Stimulated activated naive CD8-positive, alpha-beta T cell treated with anti-CD3 and anti-CD28 coated beads, Interleukin-15, Interleukin-2, amounts not matched to agents 100 U/mL and 50 U/mL, for 24 hours (primary cell): ENCODE measurements around the gene KLF13.

ENCODE experiments used
- ATAC-seq: fragments of 150-1000 bp; cut with Tn5 transposase; one replicate; pipeline ENCODE4 v1.10.0; 2021
- DNase-seq: peaks from one replicate; pipeline ENCODE4 v3.0.0; 2021

KLF13 gene

DNA sequence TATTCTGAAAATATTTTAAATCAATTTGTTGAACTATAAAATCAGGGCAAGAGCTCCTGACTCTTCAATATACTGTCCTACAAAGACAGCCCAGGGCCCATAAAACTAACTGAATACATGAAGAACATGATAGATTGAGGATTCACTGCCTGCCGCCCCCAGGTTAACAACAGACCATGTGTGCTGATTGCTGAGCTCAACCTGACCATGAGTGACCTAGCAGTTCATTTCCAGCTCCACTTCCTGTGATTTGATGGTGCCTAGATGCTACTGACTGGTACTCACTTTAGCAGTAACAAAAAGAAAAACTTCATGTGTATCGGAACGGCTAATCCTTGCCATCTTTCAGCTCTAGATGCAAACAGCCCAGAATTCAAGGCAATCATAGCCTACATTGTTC is 9.6 kb upstream of the KLF13 start:
- DNase-seq: no peak
- ATAC-seq: no peak

DNA sequence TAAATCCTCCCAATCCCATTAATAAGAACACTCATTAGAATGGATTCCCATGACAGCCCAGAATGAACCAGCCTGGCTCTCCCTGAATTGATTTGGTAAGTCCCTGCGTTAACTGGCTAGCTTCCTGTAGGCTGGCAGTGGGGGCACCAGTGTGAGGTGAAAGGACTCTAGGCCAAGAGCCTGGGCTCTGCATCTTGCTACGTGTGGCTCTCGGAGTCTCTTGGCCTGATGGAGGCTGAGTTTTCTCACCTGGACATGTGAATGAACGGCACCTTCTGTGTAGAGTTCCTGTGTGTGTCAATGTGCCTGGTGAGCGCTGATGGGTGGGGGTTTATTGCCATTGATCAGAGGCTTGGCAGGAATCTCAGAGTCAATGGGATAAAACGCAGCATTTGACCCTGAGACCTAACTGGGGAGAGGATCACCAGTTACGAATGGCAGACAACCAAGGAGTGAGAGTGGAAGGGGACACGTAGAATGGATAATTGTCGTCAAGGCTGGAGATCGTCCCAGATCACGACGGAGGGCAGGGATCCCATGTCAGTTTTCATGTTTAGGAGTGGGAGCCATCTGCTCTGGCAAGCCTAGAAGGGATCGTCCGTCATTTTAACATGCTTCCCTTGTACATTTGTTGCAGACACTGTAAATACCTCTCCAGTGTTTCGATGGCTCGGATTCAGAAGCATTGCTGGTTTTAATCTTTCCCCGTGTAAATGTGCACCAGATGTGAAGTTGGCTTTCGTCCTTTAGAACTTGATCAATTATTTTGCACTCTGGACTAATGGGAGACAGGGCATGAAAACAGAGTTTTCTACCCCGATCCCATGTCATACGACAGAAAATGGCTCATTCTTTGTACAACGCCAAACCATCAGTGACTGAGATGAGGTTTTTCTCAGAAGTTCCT is 9.0 kb upstream of the KLF13 start:
- DNase-seq: no peak
- ATAC-seq: no peak

DNA sequence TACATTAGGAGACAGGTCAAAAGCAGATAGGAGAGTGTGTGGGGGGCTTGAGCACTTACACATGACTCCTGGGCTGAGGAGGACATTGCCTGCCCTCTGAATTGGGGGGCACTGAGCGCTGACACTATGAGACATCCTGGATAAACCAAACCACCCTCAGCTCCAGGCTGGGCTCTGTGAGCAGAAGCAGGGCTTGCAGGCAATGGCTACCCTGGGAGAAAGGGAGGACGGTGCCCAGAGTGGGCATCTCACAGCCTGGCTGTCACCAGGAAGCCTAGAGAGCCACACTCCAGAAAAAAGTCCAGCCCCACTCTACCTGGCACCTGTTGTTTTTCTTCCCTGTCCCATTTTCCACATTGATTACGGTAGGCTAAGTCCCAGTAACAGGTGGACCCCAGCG is 8.2 kb upstream of the KLF13 start:
- ATAC-seq (no peak), DNase-seq (no peak)

DNA sequence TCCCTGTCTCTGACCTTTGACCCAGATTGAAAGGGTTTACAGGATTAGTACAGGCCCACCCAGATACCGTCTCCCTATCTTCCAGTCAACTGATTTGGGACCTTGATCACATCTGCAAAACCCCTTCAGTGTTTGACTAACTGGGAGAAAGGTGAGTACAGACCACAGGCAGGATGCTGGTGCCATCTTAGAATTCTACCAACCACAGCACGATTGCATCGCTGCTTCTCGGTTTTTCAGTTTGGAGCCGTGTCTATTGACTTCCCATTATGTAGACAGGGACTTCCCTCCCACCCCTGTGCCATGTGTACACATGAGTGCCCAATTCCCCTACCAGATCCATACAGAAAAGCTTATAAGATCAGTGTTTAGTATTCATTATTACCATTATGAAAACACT is 6.6 kb upstream of the KLF13 start:
- DNase-seq: no peak
- no peak for ATAC-seq

DNA sequence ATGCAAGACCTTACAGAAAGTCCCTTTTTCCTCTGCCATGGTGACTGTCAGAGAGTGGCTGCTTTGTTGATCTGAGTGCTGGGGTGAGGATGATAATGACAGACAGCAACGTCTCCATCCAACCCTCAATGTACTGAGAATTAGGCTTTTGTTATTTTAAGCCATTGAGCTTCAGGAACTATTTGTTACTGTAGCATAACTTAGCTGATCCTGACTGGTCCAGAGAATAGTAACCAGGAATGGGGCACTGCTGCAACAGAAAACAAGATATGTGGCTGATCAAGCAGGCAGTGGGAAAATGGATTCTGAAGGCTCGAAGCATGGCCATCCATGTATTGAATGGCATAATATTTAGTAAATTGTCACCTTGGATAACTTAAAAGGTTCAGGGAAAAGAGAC is 5.2 kb upstream of the KLF13 start:
- no peak for ATAC-seq

DNA sequence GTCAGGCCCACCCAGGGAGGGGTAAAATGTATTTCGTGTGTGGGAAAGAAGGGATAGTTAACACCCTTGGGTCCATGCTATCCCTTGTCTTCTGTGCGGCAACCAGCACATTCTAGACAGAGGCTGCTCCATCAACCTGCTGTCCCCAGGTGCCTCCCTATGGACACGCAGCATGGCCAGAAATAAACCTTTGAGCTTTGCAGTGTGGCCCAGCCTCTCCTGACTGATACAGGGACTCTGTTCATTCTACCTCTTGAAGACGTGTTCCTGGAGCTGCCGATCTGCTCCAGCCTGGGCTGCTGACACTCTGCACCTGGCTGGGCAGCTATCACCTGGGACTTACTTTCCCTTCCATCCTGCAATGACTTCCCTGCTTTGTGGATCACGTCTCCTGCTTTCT is 4.1 kb upstream of the KLF13 start:
- DNase-seq (no peak), ATAC-seq (no peak)

More for the DNA sequence above, 5.2 kb upstream of the KLF13 start:
- no peak for DNase-seq

DNA sequence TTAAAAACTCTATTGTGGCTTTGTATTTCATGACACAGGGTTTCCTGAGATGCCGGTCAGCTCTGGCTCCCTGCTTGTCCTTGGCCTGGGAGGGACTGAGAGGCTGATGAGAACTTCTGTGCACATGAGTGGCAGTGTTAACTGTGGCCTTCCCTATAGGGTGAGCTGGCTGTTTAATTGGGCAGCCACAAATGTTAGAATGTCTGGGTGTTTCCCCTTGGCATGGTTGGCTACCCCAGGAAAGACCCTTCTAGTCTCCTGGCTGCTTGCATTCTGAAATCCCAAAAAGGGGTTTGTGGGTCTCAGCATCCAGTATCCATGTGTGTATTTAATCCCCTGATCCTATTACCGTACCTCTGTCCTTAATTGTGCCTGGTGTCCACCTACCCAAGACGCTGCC is 3.0 kb upstream of the KLF13 start:
- DNase-seq (no peak), ATAC-seq (no peak)

DNA sequence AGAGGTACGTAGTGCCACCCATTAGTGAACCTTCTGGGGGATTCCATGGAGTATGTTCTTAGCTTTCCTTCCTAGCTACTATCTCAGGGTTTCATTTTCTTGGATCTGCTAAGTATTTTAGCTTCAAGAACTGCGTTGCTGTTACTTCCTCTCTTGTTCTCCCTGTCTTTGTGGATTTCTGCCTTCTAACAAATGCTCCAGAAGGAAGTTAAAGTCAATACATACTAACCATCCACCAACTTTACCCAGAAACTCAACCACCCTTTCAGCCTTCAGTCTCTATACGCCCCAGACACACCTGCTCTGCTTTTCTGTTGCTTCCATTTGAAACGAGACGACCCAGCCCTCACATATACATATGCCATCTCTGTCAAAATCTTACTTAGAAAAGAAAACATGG is 2.4 kb upstream of the KLF13 start:
- ATAC-seq: no peak
- DNase-seq: no peak

DNA sequence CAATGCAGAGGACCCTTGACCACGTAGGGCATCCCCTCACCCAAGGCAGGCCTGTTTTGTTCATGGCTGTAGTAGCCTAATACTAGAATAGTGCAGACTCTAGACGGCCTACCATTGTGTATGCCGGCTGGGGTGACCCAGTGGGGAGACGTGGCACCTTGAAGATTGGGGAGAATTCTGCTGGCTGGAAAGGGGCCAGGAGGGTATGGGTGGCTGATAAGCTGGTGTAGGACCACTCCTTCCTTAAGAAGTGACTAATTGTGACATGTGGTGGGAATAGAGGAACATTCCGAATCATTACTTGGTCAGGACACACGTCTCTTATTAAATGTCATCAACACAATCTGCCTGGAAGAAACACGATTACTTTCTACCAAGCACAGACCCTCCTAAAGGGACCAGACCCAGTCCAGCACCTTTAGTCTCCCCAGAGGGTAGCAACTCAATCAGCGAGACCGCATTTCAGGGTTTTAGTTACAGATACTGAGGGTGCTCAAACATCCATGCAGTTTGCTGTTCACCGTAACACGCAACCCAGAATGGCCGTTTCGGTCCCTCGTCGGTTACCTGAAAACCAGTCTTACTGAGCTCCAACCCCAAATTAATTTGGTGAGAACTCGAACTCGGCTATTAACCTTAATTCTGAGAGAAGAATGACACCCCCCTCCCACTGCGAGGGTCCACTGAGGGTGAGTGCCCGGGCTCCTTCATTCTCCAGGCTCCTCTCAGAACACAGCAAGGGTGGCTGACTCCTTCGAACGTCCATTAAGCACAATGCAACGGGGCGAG is 1.6 kb upstream of the KLF13 start:
- DNase-seq (no peak), ATAC-seq (no peak)

DNA sequence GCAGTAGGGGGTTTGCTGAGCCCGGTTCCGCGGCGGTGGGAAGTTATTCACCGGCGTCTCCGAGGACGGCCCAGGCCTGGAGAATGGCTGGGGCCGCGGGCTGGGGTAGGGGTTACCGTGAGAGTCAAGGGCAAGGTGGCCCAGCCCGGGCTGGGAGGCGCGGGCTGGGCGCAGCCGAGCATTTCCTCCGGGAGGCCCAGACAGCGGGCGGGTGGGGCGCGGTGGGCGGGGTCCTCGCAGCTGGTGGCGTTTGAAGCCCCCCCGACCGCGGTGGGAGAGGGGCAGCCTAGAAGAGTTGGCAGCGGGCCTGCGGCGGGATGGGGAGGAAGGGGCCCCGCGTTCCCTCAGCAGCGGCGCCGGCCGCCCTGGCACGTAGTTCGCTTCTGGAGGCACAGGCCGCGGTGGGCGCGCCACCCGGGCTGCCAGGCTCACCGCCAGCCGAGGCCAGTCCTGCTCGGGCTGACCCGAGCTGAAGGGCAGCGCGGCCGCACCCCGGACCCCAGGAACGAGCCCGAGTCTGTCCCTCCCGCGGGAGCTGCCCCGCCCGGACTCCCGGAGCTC is 960 bp upstream of the KLF13 start:
- ATAC-seq (no peak), DNase-seq (peak; percentile 60)

DNA sequence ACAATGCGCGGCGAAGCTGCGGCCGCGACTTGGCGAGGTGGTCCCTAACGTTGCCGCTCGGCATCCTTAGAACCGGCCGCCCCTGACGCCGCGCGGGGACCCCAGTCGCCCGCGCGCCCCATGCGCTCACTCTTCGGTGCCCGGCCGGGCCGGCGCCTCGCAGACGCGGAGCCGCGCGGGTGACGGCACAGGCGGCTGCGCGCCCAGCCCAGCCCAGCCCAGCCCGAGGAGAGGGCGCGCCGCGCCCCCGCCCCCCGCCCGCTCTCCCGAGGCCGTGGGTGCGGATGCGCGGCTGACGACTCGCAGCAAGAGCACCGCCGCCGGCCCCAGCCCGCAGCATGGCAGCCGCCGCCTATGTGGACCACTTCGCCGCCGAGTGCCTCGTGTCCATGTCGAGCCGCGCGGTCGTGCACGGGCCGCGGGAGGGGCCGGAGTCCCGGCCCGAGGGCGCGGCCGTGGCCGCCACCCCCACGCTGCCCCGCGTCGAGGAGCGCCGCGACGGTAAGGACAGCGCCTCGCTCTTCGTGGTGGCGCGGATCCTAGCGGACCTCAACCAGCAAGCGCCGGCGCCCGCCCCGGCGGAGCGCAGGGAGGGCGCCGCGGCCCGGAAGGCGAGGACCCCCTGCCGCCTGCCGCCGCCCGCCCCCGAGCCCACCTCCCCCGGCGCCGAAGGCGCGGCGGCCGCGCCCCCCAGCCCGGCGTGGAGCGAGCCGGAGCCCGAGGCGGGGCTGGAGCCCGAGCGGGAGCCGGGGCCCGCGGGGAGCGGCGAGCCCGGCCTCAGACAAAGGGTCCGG is 437 bp downstream of the KLF13 start:
- DNase-seq (peak; percentile 70), ATAC-seq (peak; percentile 41)

DNA sequence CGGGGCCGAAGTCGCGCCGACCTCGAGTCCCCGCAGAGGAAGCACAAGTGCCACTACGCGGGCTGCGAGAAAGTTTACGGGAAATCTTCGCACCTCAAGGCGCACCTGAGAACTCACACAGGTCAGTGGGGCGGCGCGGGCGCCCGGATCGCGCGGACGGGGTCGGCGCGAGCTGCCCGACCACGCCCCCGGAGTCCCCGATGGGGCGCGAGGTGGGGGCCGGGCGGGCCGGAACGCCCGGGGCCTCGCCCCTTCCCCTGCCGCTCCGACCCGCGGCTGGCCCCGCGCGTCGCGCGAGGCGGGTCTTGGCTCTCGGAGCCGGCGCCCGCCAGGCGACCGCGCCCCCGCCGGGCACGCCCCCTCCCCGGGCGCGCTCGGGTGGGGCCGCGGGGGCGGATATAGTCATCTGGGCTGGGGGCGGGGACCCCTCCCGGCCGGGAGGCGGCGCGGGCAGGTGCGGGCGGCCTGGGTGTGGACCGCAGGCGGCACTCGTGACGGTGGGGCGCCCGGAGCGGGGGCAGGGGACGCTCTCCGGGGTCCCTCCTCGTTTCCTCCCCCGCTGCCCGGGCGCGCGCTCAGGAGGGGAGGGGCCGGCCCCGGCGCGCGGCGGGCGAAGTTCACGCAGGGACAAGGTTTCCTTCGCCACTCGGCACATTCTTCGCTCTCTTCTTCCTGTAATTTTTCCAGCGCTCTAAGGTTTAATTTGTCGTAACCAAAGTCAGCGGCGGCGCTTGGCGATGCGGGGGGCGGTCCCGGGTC is 1.2 kb downstream of the KLF13 start:
- peak; percentile 65 for DNase-seq
- ATAC-seq: no peak

DNA sequence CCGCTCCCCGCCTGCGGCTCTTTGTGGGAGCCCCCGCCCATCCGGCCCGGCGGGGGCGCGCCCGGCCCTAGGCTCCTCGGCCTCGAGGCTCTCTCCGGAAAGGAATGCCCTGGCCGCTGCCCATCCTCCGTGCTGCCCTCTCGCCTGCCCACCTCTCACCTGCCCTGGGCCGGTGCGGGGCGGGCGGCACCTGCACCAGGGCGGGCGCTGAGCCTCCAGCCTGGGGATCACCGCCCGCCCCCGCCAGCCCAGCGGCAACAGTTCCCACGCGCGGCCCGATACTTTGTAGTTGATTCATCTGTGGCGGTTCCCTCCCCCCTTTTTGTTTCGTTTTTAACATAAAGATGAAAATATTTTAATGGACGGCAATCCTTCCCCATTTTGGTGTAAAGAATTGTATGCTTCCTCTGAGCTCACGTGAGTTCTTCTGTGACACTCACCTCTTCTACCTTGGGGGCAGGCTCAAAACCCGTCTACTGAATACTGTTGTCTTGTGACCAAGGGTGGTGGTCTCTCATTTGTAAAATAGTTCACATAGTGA is 1.9 kb downstream of the KLF13 start:
- DNase-seq (peak; percentile 82), ATAC-seq (no peak)

DNA sequence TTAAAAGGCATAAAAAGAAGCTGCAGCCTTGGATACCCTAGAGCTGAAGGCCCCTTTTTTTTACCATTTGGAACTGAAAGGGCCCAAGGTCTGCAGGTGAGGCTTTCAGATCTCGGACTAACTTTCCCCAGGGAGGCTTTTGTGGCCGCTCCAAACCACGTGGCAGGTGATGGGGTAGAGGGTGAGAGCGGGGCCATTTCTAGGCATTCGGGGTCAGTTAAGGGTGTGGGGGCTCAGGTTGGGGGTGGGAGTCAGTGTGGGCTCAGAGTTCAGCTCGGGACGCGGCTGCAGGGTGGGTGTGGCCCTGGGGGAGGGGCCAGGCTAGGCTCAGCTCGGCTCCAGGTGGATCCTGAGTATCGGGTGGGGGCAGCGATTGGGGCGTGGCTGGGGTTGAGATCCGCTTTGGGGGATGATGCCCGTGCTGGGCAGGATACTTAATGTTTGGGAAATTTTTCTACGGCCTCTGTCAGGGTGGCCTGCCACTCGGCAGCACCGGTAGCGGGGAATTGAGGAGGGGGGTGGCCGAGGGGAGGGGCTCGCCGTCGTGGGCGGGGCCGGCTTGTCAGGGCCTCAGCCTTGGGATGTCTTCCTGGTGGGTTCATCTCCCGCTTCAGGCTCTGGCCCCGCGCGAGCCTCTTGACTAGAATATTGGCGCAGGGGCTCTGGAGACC is 2.5 kb downstream of the KLF13 start:
- peak; percentile 57 for DNase-seq
- ATAC-seq: no peak

DNA sequence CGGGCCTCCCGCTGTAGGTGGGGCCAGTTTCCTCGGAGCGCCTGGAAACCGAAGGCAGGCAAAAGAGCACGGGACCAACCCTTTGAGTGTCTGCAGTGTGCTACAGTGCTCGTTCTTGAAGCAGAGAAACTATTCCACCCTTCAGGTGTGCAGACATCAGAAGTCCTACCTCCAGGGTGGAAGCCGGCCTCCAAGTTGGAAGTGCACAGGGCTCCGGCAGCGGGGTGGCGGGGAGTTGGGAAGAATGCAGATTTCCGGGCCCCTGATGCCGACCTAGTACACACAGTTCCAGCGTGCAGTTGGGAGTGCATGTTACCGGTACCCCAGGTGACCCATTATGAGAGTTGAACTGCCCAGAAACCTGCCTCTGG is 3.0 kb downstream of the KLF13 start:
- ATAC-seq: no peak

DNA sequence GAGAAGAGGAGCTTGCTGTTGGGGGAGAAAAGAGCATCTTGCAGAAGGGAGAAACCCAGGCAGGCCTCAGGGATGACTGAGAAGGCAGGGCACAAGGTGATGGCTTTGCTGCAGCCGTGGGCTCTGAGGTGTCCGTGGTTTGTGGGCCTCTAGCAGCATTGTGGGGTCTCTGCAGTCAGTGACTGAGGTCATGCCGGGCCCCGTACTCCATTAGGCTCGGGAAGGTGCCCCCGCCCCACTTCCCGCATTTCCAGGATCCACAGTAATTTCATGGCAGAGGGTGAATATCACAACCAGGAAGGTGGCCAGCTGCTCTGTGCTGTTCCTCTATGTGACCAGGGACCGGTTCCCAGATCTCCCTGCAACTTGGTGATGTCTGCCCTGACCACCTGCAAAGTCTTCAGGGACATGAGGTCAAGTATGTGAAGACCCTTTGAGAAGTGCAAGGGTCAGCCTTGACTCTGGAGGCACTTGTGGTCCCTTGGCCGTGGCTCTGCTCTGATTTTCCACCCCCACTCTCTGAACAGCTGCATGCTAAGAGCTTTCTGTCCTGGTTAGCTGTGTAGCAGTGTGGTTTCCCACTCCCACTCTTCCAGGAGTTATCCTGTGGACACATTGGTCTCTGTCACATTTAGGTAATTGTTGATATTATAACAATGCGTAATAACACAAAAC is 3.6 kb downstream of the KLF13 start:
- DNase-seq: no peak
- ATAC-seq: no peak

More for the DNA sequence above, 3.0 kb downstream of the KLF13 start:
- no peak for DNase-seq

DNA sequence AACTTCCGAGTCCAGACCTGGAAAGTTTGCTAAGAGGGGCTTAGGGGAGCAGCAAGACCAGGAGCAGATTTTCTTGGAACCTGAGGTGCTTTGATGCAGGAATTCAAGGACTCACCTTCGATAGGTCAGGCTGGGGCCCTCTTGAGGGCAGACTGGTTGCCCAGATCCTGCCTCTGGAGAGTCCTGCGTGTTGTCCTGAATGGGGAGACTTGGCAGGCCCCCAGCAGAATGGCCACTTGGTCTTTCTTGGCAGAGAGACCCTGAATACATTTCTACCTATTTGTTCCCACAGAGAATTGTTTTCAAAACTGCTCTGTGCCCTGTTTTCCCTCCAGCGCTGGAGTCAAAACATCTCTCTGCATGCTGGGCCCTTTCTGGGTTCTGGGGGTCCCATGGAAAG is 4.2 kb downstream of the KLF13 start:
- DNase-seq (peak; percentile 3), ATAC-seq (no peak)

DNA sequence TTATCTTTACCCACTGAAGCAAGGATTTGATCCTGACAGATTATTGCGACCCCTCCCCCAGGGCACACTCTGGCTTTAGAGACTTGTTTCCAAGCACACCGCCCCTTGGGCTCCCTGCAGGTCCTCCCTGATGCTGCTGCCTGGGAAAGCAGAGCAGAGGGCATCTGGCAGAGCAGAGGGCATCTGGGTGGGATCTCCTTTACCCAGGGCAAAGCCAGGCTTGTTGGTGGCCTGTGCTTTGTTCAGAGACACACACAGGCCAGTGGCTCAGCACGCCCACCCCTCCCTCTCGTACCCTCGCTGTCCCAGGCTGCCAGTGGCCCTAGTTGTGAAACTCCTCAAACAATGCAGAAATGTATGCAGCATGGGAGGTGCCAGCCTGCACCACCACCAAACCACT is 4.8 kb downstream of the KLF13 start:
- no peak for ATAC-seq
- DNase-seq: no peak

DNA sequence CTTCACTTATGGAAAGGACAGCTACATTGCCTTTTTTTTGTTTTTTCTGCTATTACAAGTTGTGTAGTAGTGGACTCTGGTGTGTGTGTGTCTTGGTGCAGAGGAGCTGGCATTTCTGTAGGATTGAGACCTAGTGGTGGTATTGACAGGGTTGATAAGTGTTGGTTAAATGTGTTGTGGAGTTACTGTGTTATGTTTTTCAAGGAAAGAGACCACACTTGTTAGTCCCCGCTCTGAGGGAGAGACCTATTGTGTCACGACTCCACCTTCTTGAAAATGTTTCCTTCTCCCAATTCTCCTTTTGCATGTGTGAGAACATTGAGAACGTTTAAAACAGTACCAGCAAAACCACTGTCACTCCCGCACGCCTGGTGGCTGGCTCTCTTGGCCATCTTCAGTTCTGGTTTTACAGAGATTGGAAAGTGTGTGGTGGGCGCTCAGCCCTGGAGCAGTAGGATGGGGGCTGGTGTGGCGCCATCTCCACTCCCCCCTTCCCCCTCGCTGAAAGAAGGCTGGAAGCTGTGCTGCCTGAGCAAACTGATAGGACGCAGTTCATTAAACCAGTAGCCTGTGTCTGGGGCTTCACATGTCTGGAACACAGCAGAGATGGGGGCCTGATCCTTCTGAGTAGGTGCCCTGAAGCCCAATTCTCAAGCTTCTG is 5.5 kb downstream of the KLF13 start:
- ATAC-seq: no peak
- no peak for DNase-seq

DNA sequence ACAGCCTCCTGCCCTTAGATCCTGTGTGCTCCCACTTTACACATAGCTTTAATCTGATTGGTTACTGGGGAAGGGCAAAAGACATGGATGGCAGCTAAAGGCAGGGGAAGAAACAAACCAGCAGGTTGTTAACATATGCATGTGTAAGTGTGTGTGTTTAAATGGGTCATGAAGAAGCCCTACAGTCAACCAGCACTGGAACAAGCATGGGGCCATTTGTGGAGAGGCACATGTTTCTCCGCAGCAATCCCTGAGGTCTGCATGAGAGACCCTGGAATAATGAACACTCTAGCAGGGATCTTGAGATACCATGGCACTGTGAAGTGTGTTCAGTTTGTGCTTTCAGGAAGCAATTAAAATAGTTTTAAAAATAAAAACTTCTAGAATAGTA is 6.0 kb downstream of the KLF13 start:
- DNase-seq: no peak
- no peak for ATAC-seq
